A673 (cell line): ENCODE results near the gene CGREF1.

Experiments
- EZH2 ChIP-seq: fragments of 200-600 bp; sonication (generic); IDR thresholded peaks from 2 replicates; pipeline ENCODE4 v1.6.1; 2017; ENCODE audit warnings: borderline replicate concordance, low read depth, mild to moderate bottlenecking, mixed read lengths, antibody characterized with exemption, low read length; ENCODE audit not compliant: poor library complexity, severe bottlenecking
- TF ChIP-seq, protein P1 (sequence below): fragments of 300-800, 200-600 bp; sonication (generic); conservative IDR thresholded peaks from 2 replicates; pipeline ENCODE4 v1.5.1; 2017; ENCODE audit warnings: low read depth, mild to moderate bottlenecking, antibody characterized with exemption, low read length, moderate library complexity, mixed read lengths

- TF ChIP-seq, protein P1, sequence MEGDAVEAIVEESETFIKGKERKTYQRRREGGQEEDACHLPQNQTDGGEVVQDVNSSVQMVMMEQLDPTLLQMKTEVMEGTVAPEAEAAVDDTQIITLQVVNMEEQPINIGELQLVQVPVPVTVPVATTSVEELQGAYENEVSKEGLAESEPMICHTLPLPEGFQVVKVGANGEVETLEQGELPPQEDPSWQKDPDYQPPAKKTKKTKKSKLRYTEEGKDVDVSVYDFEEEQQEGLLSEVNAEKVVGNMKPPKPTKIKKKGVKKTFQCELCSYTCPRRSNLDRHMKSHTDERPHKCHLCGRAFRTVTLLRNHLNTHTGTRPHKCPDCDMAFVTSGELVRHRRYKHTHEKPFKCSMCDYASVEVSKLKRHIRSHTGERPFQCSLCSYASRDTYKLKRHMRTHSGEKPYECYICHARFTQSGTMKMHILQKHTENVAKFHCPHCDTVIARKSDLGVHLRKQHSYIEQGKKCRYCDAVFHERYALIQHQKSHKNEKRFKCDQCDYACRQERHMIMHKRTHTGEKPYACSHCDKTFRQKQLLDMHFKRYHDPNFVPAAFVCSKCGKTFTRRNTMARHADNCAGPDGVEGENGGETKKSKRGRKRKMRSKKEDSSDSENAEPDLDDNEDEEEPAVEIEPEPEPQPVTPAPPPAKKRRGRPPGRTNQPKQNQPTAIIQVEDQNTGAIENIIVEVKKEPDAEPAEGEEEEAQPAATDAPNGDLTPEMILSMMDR = no peak
- TF ChIP-seq EZH2 = no peak
Observed at GRCh38 chr2:27145682-27146081, 26.8 kb upstream of the CGREF1 start.
